Gastrocnemius medialis (tissue), 4 donors: ENCODE results near the gene ZAP70. TPM values are rescaled to one million over a fixed set of nuclear protein-coding genes. Genes with fewer than 3 reads are reported as not detected.
A peak's percentile ranks its signal among the peaks of the same experiment; 100 is the strongest.

Source experiments
- ATAC-seq, 2 donors: fragments of 150-250 bp; one replicate each; pipeline ENCODE4 v1.9.1; 2016
- DNase-seq, 2 donors: peaks; one replicate each; pipeline ENCODE4 v3.0.0-alpha.2; 2019
- H3K27ac ChIP-seq, 4 donors: fragments of 200-600 bp; sonication (generic); 1 replicate in 1 of 4; 2 replicates in 3 of 4; pipeline ENCODE4 v1.5.1; 2016 to 2018; ENCODE audit warnings: mild to moderate bottlenecking in 2 of 4, moderate library complexity in 1 of 4
- H3K27me3 ChIP-seq, 3 donors: fragments of 200-600 bp; sonication (generic) in 2 of 3; 1 replicate in 1 of 3; 2 replicates in 2 of 3; pipeline versions ENCODE4 v1.5.1 to v1.6.0; 2016 to 2019; ENCODE audit warnings: mild to moderate bottlenecking in 1 of 3, moderate library complexity in 1 of 3
- H3K36me3 ChIP-seq, 2 donors: fragments of 200-600 bp; sonication (generic) in 1 of 2; one replicate each; pipeline ENCODE4 v1.5.1; 2017 to 2018
- H3K4me1 ChIP-seq, 2 donors: fragments of 200-600 bp; sonication (generic) in 1 of 2; one replicate each; pipeline ENCODE4 v1.5.1; 2016 to 2017; ENCODE audit warnings: mild to moderate bottlenecking in 2 of 2
- H3K4me3 ChIP-seq, 4 donors: fragments of 200-600 bp; sonication (generic) in 3 of 4; 1 replicate in 1 of 4; 2 replicates in 3 of 4; pipeline ENCODE4 v1.5.1; 2016 to 2019; ENCODE audit warnings: mild to moderate bottlenecking in 2 of 4
- H3K9me3 ChIP-seq, 3 donors: fragments of 200-600 bp; sonication (generic) in 2 of 3; 1 replicate in 1 of 3; 2 replicates in 2 of 3; pipeline ENCODE4 v1.5.1; 2016 to 2019
- POLR2A ChIP-seq, 2 donors: fragments of 450-650 bp; IDR thresholded peaks; one replicate each; pipeline ENCODE4 v1.6.1; 2017; ENCODE audit warnings: antibody characterized with exemption in 2 of 2, mild to moderate bottlenecking in 2 of 2, moderate library complexity in 2 of 2
- in situ Hi-C, 4 donors: fragments of 200-750 bp; cut with MboI; loops; one replicate each; pipeline versions ENCODE4 v1.15.0 to v1.8.0; 2017; ENCODE audit warnings: low sequenced_read_pairs in 4 of 4
- intact Hi-C: fragments of 100-400 bp; cut with DNase I; formaldehyde crosslinking; loops from one replicate; pipeline ENCODE4 v1.15.1; 2023; ENCODE audit warnings: low total_unique reads
- total RNA-seq, 4 donors: library from RNA; depleted of rRNA; stranded (reverse); fragments of >200 nt; gene quantifications; one replicate each; pipeline versions ENCODE4 v1.1.0 to v1.2.3, GENCODE V29; 2016
- TF ChIP-seq, protein P1 (sequence below), 5 experiments: fragments of 450-650 bp in 3 of 5; fragments of 200-600 bp in 2 of 5; sonication (generic) in 2 of 5; IDR thresholded peaks in 4 of 5; conservative IDR thresholded peaks in 1 of 5; 1 replicate in 4 of 5; 2 replicates in 1 of 5; pipeline ENCODE4 v1.5.1; 2016 to 2019; ENCODE audit warnings: antibody characterized with exemption in 5 of 5, mild to moderate bottlenecking in 3 of 5, moderate library complexity in 3 of 5

Gene ZAP70
- total RNA-seq, 4 donors from 2014 or later = 0.25 to 1.1 TPM; not detected in 2

DNA sequence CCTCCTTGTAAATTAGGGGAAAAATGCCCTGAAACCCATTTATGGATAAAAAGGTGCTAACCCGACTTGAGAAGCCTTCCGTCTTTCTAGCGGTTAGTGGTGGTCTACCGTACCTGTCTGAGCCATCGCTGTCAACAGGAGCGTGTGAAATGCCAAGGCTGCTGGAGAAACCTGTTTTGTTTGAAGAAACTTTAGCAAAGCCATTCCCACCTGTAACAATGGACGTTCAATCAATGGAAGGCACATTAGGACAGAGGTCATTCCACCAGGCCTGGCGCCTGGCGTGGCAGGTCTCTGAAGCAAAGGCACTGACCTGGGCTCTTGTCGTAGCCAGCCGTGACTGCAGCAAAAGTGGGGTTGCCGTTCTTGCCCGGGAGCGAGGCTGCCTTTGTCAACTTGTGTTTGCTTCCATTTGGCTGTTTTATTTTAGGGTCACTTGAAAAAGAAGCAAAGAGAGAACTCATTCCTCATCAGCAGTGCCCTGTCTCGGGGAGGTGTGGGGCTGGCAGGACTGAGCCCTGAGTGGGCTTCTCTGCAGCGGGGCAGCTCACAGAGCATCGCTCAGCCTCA lies 47.2 kb downstream of the ZAP70 start:
- peaks cover 0 to 93% of the 10 kb centered on the region in 2 donors for H3K36me3 ChIP-seq
- TF ChIP-seq, protein P1, sequence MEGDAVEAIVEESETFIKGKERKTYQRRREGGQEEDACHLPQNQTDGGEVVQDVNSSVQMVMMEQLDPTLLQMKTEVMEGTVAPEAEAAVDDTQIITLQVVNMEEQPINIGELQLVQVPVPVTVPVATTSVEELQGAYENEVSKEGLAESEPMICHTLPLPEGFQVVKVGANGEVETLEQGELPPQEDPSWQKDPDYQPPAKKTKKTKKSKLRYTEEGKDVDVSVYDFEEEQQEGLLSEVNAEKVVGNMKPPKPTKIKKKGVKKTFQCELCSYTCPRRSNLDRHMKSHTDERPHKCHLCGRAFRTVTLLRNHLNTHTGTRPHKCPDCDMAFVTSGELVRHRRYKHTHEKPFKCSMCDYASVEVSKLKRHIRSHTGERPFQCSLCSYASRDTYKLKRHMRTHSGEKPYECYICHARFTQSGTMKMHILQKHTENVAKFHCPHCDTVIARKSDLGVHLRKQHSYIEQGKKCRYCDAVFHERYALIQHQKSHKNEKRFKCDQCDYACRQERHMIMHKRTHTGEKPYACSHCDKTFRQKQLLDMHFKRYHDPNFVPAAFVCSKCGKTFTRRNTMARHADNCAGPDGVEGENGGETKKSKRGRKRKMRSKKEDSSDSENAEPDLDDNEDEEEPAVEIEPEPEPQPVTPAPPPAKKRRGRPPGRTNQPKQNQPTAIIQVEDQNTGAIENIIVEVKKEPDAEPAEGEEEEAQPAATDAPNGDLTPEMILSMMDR (IDR thresholded peaks at IDR 0.05 in 4 of 5, conservative IDR thresholded peaks at IDR 0.05 in 1 of 5) = no peak
- TF ChIP-seq POLR2A (IDR thresholded peaks at IDR 0.05) = no peak
- no peaks in the 10 kb centered on the region for H3K27me3 ChIP-seq
- ATAC-seq (no peak), DNase-seq (no peak)
- H3K4me1 ChIP-seq = peaks cover 0 to 4% of the 10 kb centered on the region in 2 donors
- intact Hi-C loops = no loop called here
- no peak overlapping the region for H3K27ac ChIP-seq
- in situ Hi-C loops = no loop called here
- no peaks in the 10 kb centered on the region for H3K9me3 ChIP-seq
- H3K4me3 ChIP-seq = no peak overlapping the region

DNA sequence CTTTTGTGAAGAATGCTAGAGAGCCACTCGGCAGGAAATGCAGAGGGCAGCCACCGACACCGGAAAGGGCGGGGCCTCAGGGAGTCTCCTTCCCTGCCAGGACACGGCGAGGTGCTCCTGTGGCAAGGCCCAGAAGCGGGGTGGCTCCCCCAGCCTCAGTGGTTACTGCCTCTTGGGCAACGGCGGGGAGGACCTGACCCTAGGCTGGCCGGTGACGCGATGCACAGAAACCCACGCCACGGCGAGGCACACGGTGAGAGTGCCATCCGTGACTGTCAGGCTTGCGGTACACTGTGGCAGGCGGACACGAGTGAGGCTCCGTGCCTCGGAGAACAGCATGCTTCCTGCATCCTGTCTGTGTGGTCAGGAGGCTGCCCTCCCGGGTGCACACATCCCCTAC lies 47.8 kb downstream of the ZAP70 start:
- Histone ChIP-seq H3K36me3 (peaks cover 0 to 93% of the 10 kb centered on the region in 2 donors), H3K4me3 (no peak overlapping the region), H3K27me3 (no peaks in the 10 kb centered on the region), H3K9me3 (no peaks in the 10 kb centered on the region), H3K4me1 (peaks cover 0 to 8% of the 10 kb centered on the region in 2 donors), H3K27ac (no peak overlapping the region)
- DNase-seq (no peak), ATAC-seq (no peak)
- intact Hi-C loops = no loop called here
- TF ChIP-seq, protein P1 (IDR thresholded peaks at IDR 0.05 in 4 of 5, conservative IDR thresholded peaks at IDR 0.05 in 1 of 5) = no peak
- no peak for TF ChIP-seq POLR2A (IDR thresholded peaks at IDR 0.05)
- in situ Hi-C loops = no loop called here

DNA sequence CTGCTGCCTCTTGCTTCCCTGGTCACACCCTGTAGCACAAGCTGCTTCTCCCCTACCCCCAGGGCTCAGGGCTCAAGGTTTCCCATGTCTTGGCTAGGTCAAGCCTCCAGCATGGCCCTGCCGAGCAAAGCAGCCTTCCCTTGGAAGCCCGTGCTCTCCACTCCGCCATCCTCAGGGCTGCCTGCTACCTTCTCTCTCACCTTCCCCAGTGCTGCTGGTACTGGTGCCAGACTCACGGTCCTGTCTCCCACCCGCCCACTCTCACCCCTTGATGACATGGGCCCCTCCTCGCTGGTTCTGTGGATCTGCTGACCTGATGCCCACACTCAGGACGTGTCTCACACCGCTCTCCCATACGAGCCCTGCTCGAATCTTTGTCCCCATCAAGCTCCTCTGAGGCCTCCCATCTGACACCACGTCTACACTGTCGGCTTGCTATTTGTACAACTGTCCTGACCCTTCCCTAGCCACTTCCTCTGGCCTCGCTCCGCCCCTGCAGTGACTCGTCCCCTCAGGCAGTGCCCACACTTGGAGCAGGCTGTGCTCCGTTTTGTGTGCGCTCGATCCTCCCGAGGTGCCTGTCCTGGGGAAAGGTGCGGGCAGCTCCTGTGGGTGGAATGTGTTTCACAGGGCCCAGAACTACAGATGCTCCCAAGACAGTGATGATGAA lies 49.9 kb downstream of the ZAP70 start:
- intact Hi-C loops = no loop called here
- no peak for ATAC-seq
- H3K27me3 ChIP-seq = no peaks in the 10 kb centered on the region

DNA sequence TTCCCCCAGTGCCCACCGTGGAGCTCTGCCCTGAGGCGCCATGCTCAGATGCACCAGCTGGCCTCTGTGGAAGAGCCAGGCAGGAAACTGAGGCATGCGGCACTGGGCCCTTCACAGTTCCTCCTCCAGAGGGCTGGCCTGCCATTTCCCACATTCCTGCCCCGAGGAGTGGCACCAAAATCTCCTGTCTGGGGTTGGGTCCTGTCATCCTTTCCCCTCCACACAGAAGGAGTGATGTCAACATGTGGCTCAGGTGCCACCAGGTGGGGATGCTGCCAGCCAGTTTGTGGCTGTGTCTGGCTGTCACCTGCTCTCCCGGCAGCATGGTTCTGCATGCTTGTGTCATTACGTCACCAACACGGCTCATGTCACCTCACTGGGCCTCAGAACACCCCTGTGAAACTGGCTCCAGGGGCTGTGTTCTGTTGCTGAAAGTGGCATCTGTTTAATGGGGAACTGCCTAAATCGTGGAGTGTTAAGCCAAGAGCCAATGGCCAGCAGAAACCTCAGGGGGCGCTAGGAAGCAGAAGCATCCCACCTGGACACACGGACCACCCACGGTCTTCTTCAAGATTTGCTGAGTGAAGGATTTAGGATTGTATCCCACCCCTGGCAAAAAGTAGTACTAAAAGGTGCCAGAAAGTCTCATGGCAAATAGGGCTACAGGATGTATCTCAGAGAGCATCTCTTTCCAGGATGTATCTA lies 51.3 kb downstream of the ZAP70 start:
- Histone ChIP-seq H3K36me3 (peaks cover 0 to 63% of the 10 kb centered on the region in 2 donors), H3K4me1 (peaks cover 13 to 31% of the 10 kb centered on the region in 2 donors), H3K27ac (no peak overlapping the region), H3K4me3 (no peak overlapping the region), H3K9me3 (no peaks in the 10 kb centered on the region), H3K27me3 (no peaks in the 10 kb centered on the region)
- ATAC-seq = peak in 1 of 2 donors; percentile 28
- DNase-seq = peak in 1 of 2 donors; percentile 25
- intact Hi-C loops (no loop called here), in situ Hi-C loops (no loop called here)
- TF ChIP-seq POLR2A (IDR thresholded peaks at IDR 0.05) = no peak
- TF ChIP-seq, protein P1 (IDR thresholded peaks at IDR 0.05 in 4 of 5, conservative IDR thresholded peaks at IDR 0.05 in 1 of 5) = no peak

More for the DNA sequence above, 49.9 kb downstream of the ZAP70 start:
- Histone ChIP-seq H3K4me3 (no peak overlapping the region), H3K4me1 (peaks cover 2 to 22% of the 10 kb centered on the region in 2 donors), H3K27ac (no peak overlapping the region), H3K36me3 (peaks cover 0 to 76% of the 10 kb centered on the region in 2 donors), H3K9me3 (no peaks in the 10 kb centered on the region)
- in situ Hi-C loops = no loop called here
- DNase-seq = no peak
- TF ChIP-seq POLR2A (IDR thresholded peaks at IDR 0.05) = no peak
- TF ChIP-seq, protein P1 (IDR thresholded peaks at IDR 0.05 in 4 of 5, conservative IDR thresholded peaks at IDR 0.05 in 1 of 5) = no peak
